SU-DHL-6 (cell line): Measurements from ENCODE around the gene PRAC2.

Experiments
- H2AFZ ChIP-seq: fragments of 200-600 bp; sonication (generic); 2 replicates; pipeline ENCODE4 v1.6.1; 2014; ENCODE audit warnings: low read depth, mild to moderate bottlenecking, moderate library complexity, mixed read lengths, antibody characterized with exemption, low read length; ENCODE audit not compliant: severe bottlenecking
- H3F3A ChIP-seq: fragments of 200-600 bp; shearing (Covaris generic); 2 replicates; pipeline ENCODE4 v1.6.0; 2016; ENCODE audit warnings: antibody characterized with exemption, mild to moderate bottlenecking; ENCODE audit not compliant: insufficient read depth
- H3K27ac ChIP-seq: fragments of 200-600 bp; sonication (generic); 2 replicates; pipeline ENCODE4 v1.5.1; 2016; ENCODE audit warnings: low read depth, mild to moderate bottlenecking, low read length, moderate library complexity, mixed read lengths
- H3K27me3 ChIP-seq: fragments of 200-600 bp; sonication (generic), shearing (Covaris generic); 2 replicates; pipeline ENCODE4 v1.6.0; 2014; ENCODE audit warnings: mild to moderate bottlenecking, low read length
- H3K36me3 ChIP-seq: fragments of 200-600 bp; sonication (generic); 2 replicates; pipeline ENCODE4 v1.6.1; 2014; ENCODE audit warnings: mild to moderate bottlenecking, low read length, mixed read lengths
- H3K4me2 ChIP-seq: fragments of 300-600, 200-600 bp; shearing (Covaris generic), sonication (generic); 2 replicates; pipeline ENCODE4 v1.6.0; 2014; ENCODE audit warnings: low read length, low read depth, mild to moderate bottlenecking; ENCODE audit not compliant: poor library complexity, severe bottlenecking
- H3K4me3 ChIP-seq: fragments of 200-600 bp; sonication (generic); 2 replicates; pipeline ENCODE4 v1.5.1; 2014; ENCODE audit warnings: antibody characterized with exemption, low read length, mild to moderate bottlenecking, mixed read lengths; ENCODE audit not compliant: insufficient read depth, poor library complexity, severe bottlenecking
- H3K79me2 ChIP-seq: fragments of 200-600 bp; sonication (generic); 2 replicates; pipeline ENCODE4 v1.6.1; 2014; ENCODE audit warnings: mild to moderate bottlenecking, low read length, moderate library complexity; ENCODE audit not compliant: insufficient read depth
- H3K9ac ChIP-seq: fragments of 200-600 bp; sonication (generic); 2 replicates; pipeline ENCODE4 v1.7.0; 2014; ENCODE audit warnings: mild to moderate bottlenecking, low read length
- H3K9me2 ChIP-seq: fragments of 200-600 bp; sonication (generic); replicated peaks from 2 replicates; pipeline ENCODE4 v1.6.1; 2014; ENCODE audit warnings: low read length; ENCODE audit not compliant: insufficient read depth
- H3K9me3 ChIP-seq: fragments of 200-600 bp; sonication (generic); 2 replicates; pipeline ENCODE4 v1.6.1; 2014; ENCODE audit warnings: low read length, mixed read lengths; ENCODE audit not compliant: insufficient read depth
- H4K20me1 ChIP-seq: fragments of 200-600 bp; sonication (generic); 2 replicates; pipeline ENCODE4 v1.6.1; 2014; ENCODE audit warnings: low read depth, mild to moderate bottlenecking, antibody characterized with exemption, low read length, moderate library complexity, mixed read lengths
- CTCF ChIP-seq: fragments of 200-600 bp; sonication (generic); IDR thresholded peaks from one replicate; pipeline ENCODE4 v1.5.1; 2017; ENCODE audit warnings: antibody characterized with exemption, mild to moderate bottlenecking, low read length, moderate library complexity; ENCODE audit not compliant: insufficient read depth, poor library complexity, severe bottlenecking
- EZH2phosphoT487 ChIP-seq: fragments of 200-600 bp; sonication (generic), shearing (Covaris generic); conservative IDR thresholded peaks from 2 replicates; pipeline ENCODE4 v1.6.1; 2018; ENCODE audit warnings: mild to moderate bottlenecking, antibody characterized with exemption, low read length, moderate library complexity, mixed read lengths

The PRAC2 gene

GRCh38 chr17:48722201-48722907, 631 bp upstream of the PRAC2 start, which contains the start of gene PRAC1:
Gene PRAC1 (minus strand): TSS chr17:48722518. CDS start chr17:48722392, 126 bp downstream.
- Histone ChIP-seq H3K9me2 (no peaks in the 10 kb centered on the region), H4K20me1 (no peaks in the 10 kb centered on the region), H3F3A (no peaks in the 10 kb centered on the region), H3K4me3 (no peak within 1 kb of the TSS), H3K27me3 (no peaks in the 10 kb centered on the region), H3K9me3 (no peaks in the 10 kb centered on the region), H3K79me2 (no peaks in the 10 kb centered on the region), H3K27ac (no peak within 1 kb of the TSS), H3K9ac (no peak within 1 kb of the TSS), H2AFZ (no peak within 1 kb of the TSS), H3K36me3 (no peaks in the 10 kb centered on the region), H3K4me2 (no peak within 1 kb of the TSS)
- TF ChIP-seq EZH2phosphoT487 = no peak
- no peak for TF ChIP-seq CTCF

- no peaks in the 10 kb centered on the region for H3K9me3 ChIP-seq
- no peak overlapping the region for H2AFZ ChIP-seq
- no peaks in the 10 kb centered on the region for H4K20me1 ChIP-seq
- H3K4me2 ChIP-seq = no peak overlapping the region
- no peaks in the 10 kb centered on the region for H3K27me3 ChIP-seq
- no peak overlapping the region for H3K9ac ChIP-seq
- no peak overlapping the region for H3K4me3 ChIP-seq
- no peaks in the 10 kb centered on the region for H3K9me2 ChIP-seq
- no peaks in the 10 kb centered on the region for H3K79me2 ChIP-seq
- TF ChIP-seq EZH2phosphoT487 (no peak), CTCF (no peak)
- no peaks in the 10 kb centered on the region for H3K36me3 ChIP-seq
- no peaks in the 10 kb centered on the region for H3F3A ChIP-seq
- H3K27ac ChIP-seq = no peak overlapping the region
These were observed 652 bp downstream of the PRAC2 start for GRCh38 chr17:48723423-48724250.

- TF ChIP-seq EZH2phosphoT487 = no peak
- peak; percentile 60 for TF ChIP-seq CTCF
- Histone ChIP-seq H3K27ac (no peak overlapping the region), H3K9me3 (no peaks in the 10 kb centered on the region), H3K79me2 (no peaks in the 10 kb centered on the region), H3K9ac (no peak overlapping the region), H3F3A (no peaks in the 10 kb centered on the region), H4K20me1 (no peaks in the 10 kb centered on the region), H3K4me2 (no peak overlapping the region), H3K36me3 (no peaks in the 10 kb centered on the region), H3K4me3 (no peak overlapping the region), H3K27me3 (no peaks in the 10 kb centered on the region), H2AFZ (no peak overlapping the region), H3K9me2 (no peaks in the 10 kb centered on the region)
These were observed 1.4 kb downstream of the PRAC2 start for GRCh38 chr17:48724251-48725003.
